Vagina (tissue), 2 donors: ENCODE results near the gene RNF187. TPM values are rescaled to one million over a fixed set of nuclear protein-coding genes. Genes with fewer than 3 reads are reported as not detected.

ENCODE experiments used
- DNase-seq, 2 donors: peaks; one replicate each; pipeline ENCODE4 v3.0.0-alpha.2; 2017; ENCODE audit errors: extremely low spot score in 2 of 2
- H3K27ac ChIP-seq: fragments of 200-600 bp; sonication (generic); one replicate; pipeline ENCODE4 v1.5.1; 2019
- H3K27me3 ChIP-seq: fragments of 200-600 bp; sonication (generic); one replicate; pipeline ENCODE4 v1.5.1; 2019
- H3K36me3 ChIP-seq, 2 donors: fragments of 200-600 bp; sonication (generic); one replicate each; pipeline ENCODE4 v1.5.1; 2017 to 2019
- H3K4me1 ChIP-seq: fragments of 200-600 bp; sonication (generic); one replicate; pipeline ENCODE4 v1.5.1; 2019
- H3K4me3 ChIP-seq, 2 donors: fragments of 200-600 bp; sonication (generic); 1 replicate in 1 of 2; 2 replicates in 1 of 2; pipeline ENCODE4 v1.5.1; 2016 to 2019
- H3K9me3 ChIP-seq: fragments of 200-600 bp; sonication (generic); one replicate; pipeline ENCODE4 v1.5.1; 2019
- CTCF ChIP-seq, 3 experiments: fragments of 450-650 bp in 2 of 3; fragments of 200-600 bp in 1 of 3; sonication (generic) in 1 of 3; IDR thresholded peaks; one replicate each; pipeline ENCODE4 v1.5.1; 2017 to 2019; ENCODE audit warnings: antibody characterized with exemption in 3 of 3, mild to moderate bottlenecking in 2 of 3, moderate library complexity in 2 of 3
- POLR2A ChIP-seq, 2 donors: fragments of 450-650 bp; IDR thresholded peaks; one replicate each; pipeline ENCODE4 v1.6.1; 2017; ENCODE audit warnings: antibody characterized with exemption in 2 of 2, mild to moderate bottlenecking in 2 of 2, moderate library complexity in 2 of 2
- POLR2AphosphoS5 ChIP-seq, 2 donors: sonication (generic); formaldehyde crosslinking; IDR thresholded peaks; one replicate each; pipeline ENCODE4 v1.9.0; 2017; ENCODE audit warnings: antibody characterized with exemption in 2 of 2, mild to moderate bottlenecking in 2 of 2, low read depth in 1 of 2; ENCODE audit not compliant: insufficient read depth in 1 of 2
- intact Hi-C: fragments of 100-400 bp; cut with DNase I; formaldehyde crosslinking; loops from one replicate; pipeline ENCODE4 v1.15.1; 2023
- total RNA-seq: library from RNA; depleted of rRNA; stranded (reverse); fragments of >200 nt; gene quantifications from one replicate; pipeline ENCODE4 v1.2.3, GENCODE V29; 2016

Gene RNF187
- total RNA-seq, 1 donor from 2014 or later = 36.8 TPM

- H3K27me3 ChIP-seq = no peaks in the 10 kb centered on the region
- no peak overlapping the region for H3K27ac ChIP-seq
- no peak overlapping the region for H3K4me3 ChIP-seq
- DNase-seq = no peak
- no peaks in the 10 kb centered on the region for H3K9me3 ChIP-seq
- no peak for TF ChIP-seq CTCF (IDR thresholded peaks at IDR 0.05)
- no peak for TF ChIP-seq POLR2AphosphoS5 (IDR thresholded peaks at IDR 0.05; ENCODE audit: insufficient read depth in 1 of 2, low read depth in 1 of 2)
- TF ChIP-seq POLR2A (IDR thresholded peaks at IDR 0.05) = no peak
- H3K36me3 ChIP-seq = no peaks in the 10 kb centered on the region
- H3K4me1 ChIP-seq = no peaks in the 10 kb centered on the region
- intact Hi-C loops = no loop called here
These were observed 11.4 kb upstream of the RNF187 start for GRCh38 chr1:228475812-228476211.

- H3K4me1 ChIP-seq = no peaks in the 10 kb centered on the region
- H3K4me3 ChIP-seq = no peak overlapping the region
- H3K36me3 ChIP-seq = no peaks in the 10 kb centered on the region
- no peak for DNase-seq
- H3K9me3 ChIP-seq = no peaks in the 10 kb centered on the region
- no peak overlapping the region for H3K27ac ChIP-seq
- TF ChIP-seq POLR2A (IDR thresholded peaks at IDR 0.05) (no peak), CTCF (IDR thresholded peaks at IDR 0.05) (no peak), POLR2AphosphoS5 (IDR thresholded peaks at IDR 0.05; ENCODE audit: insufficient read depth in 1 of 2, low read depth in 1 of 2) (no peak)
- H3K27me3 ChIP-seq = no peaks in the 10 kb centered on the region
- intact Hi-C loops = no loop called here
These were observed 9.9 kb upstream of the RNF187 start for GRCh38 chr1:228477263-228477662.

GRCh38 chr1:228478326-228478725 lies 8.9 kb upstream of the RNF187 start:
- DNase-seq = no peak
- intact Hi-C loops = no loop called here
- Histone ChIP-seq H3K4me1 (no peaks in the 10 kb centered on the region), H3K36me3 (no peaks in the 10 kb centered on the region), H3K9me3 (no peaks in the 10 kb centered on the region), H3K27me3 (no peaks in the 10 kb centered on the region), H3K4me3 (no peak overlapping the region), H3K27ac (no peak overlapping the region)
- TF ChIP-seq CTCF (IDR thresholded peaks at IDR 0.05) (no peak), POLR2AphosphoS5 (IDR thresholded peaks at IDR 0.05; ENCODE audit: insufficient read depth in 1 of 2, low read depth in 1 of 2) (no peak), POLR2A (IDR thresholded peaks at IDR 0.05) (no peak)

- Histone ChIP-seq H3K27me3 (no peaks in the 10 kb centered on the region), H3K9me3 (no peaks in the 10 kb centered on the region), H3K4me3 (no peak overlapping the region), H3K27ac (no peak overlapping the region), H3K4me1 (no peaks in the 10 kb centered on the region), H3K36me3 (no peaks in the 10 kb centered on the region)
- DNase-seq = no peak
- no peak for TF ChIP-seq CTCF (IDR thresholded peaks at IDR 0.05)
- TF ChIP-seq POLR2AphosphoS5 (IDR thresholded peaks at IDR 0.05; ENCODE audit: insufficient read depth in 1 of 2, low read depth in 1 of 2) = no peak
- no peak for TF ChIP-seq POLR2A (IDR thresholded peaks at IDR 0.05)
- intact Hi-C loops = no loop called here
These were observed 8.1 kb upstream of the RNF187 start for GRCh38 chr1:228478912-228479711.

- intact Hi-C loops = loop anchor here (10.0 kb wide), 2 partner anchors 109 to 349 kb away; no protein-coding TSS in a partner anchor
- Histone ChIP-seq H3K4me3 (no peak overlapping the region), H3K4me1 (peaks cover 27% of the 10 kb centered on the region), H3K27me3 (no peaks in the 10 kb centered on the region), H3K36me3 (no peaks in the 10 kb centered on the region), H3K27ac (no peak overlapping the region), H3K9me3 (no peaks in the 10 kb centered on the region)
- DNase-seq = no peak
- no peak for TF ChIP-seq POLR2A (IDR thresholded peaks at IDR 0.05)
- TF ChIP-seq CTCF (IDR thresholded peaks at IDR 0.05) = no peak
These were observed 3.4 kb upstream of the RNF187 start for GRCh38 chr1:228483789-228484188.
